LHCN-M2 (cell line): ENCODE results near the gene ZNF426. TPM values are rescaled to one million over a fixed set of nuclear protein-coding genes. Genes with fewer than 3 reads are reported as not detected.
"Not testable (repeated sequence)": the region's sequence is repeated elsewhere in the genome, so short reads cannot be mapped to it uniquely, and the experiment has no call there.

Experiments
- DNase-seq: peaks from one replicate; pipeline ENCODE4 v3.0.0-alpha.2; 2012; ENCODE audit warnings: low read depth
- polyA plus RNA-seq: library from polyadenylated mRNA; unstranded; fragments of >200 nt; gene quantifications from one replicate; pipeline ENCODE4 v1.2.1, GENCODE V29; 2012; ENCODE audit warnings: missing spikeins
- total RNA-seq: library from RNA; depleted of rRNA; stranded (reverse); fragments of >200 nt; gene quantifications from 2 replicates; pipeline ENCODE4 v1.2.3, GENCODE V29; 2014; rRNA removed

ZNF426 gene
- 10.3 and 13.9 TPM in 2 replicates for total RNA-seq
- 3.8 TPM for polyA plus RNA-seq

- DNase-seq: peak; percentile 89
These were observed at the start of gene ZNF426 for GRCh38 chr19:9538183-9539058. Gene ZNF426, minus strand, starts transcription at chr19:9538645. Its CDS starts 2,413 bp downstream, at chr19:9536232.

GRCh38 chr19:9586764-9587163 lies 48.3 kb upstream of the ZNF426 start:
- DNase-seq: peak; percentile 53

DNA sequence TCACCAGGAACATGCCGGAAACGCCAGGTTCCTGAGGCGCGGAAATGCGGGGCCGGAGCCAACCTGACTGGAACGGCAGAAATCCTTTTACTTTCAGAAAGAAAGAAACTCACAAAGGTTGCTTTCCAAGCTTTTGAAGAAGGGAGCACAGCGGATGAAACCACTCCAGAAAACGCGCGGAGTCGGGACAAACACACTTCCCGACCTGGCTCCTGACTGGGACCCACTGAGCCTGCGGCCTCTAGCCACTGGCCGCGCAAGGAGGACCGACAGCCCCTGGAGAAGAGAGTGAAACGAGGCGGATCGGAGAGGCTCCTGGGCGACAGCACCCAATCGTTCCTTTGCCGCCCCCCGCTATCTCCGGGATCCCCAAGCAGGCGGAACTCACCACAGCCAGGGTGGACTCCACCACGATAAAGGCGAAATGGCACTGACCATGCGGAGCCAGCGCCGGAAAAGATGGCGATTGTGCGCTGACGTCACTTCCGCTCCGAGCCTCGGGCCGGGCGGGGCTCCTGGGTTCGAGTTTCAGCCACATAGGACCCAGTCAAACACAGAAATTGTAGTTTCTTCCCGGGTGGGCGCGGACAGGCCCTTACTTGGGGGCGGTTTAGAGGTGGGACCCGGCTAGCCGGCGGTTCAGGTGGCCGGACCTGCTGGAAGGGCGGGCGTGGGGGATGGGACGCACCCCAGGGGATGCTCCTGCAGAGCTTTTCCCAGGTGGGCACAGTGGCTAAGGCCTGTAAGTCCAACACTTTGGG lies 45.8 kb upstream of the ZNF426 start, which contains the start of gene ZNF121:
Gene ZNF121 (minus strand): TSS at position 432 of the 761 bp plus-strand sequence. CDS start 16,407 bp downstream, outside the sequence.
- DNase-seq: peak; percentile 76

GRCh38 chr19:9582081-9582725 lies 43.8 kb upstream of the ZNF426 start:
- DNase-seq: not testable (repeated sequence)

GRCh38 chr19:9580728-9581127 lies 42.3 kb upstream of the ZNF426 start:
- DNase-seq: no peak

GRCh38 chr19:9570255-9570654 lies 31.8 kb upstream of the ZNF426 start:
- no peak for DNase-seq

DNA sequence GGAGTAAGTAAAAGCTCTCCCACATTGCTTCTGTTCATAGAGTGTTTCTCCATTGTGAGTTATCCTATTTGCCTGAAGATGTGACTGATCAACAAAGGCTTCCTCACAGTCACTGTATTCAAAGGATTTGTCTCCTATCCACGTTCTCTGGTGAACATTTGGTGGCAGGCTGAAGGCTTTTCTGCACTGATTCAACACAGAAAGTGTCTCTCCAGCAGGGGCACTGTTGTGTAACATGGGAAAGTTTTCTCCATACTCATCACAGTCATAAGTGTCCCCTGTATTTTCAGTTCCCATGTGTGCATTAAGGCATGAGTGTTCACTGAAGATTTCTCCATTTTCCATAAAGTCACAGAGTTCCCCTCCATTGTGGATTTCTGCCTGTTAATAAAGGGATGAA lies 28.3 kb upstream of the ZNF426 start:
- DNase-seq: no peak

- peak; percentile 14 for DNase-seq
These were observed 27.7 kb upstream of the ZNF426 start for GRCh38 chr19:9565900-9566705.

DNA sequence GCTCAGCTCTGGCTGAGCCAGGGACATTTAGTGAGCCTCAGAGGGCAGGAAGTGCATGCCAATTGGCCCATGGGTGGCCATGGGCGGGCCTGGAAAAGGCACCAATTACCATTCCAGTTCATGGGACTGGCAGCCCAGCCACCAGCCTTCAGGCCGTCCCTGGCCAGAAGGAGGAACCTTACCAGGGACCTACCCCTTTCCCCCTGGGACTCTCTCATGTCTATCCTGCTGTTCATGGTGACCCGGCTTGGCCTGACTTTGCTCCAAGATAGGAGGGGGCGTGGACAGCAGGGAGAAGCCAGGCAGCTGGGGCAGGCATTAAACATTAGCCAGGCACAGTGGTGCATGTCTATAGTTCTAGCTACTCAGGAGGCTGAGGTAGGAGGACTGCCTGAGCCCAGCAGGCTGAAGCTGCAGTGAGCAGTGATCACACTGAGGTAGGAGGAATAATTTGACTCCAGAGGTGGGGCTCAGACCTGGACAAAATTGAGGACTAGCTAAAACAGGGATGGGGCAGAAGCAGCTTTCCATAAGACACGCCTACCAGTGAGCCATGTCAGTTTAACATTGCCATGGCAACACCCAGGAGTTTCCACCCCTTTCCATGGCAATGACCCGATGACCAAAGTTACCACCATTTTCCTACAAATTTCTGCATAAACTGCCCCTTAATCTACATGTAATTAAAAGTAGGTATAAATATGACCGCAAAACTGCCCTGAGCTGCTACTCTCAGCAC lies 14.3 kb upstream of the ZNF426 start:
- DNase-seq: no peak

DNA sequence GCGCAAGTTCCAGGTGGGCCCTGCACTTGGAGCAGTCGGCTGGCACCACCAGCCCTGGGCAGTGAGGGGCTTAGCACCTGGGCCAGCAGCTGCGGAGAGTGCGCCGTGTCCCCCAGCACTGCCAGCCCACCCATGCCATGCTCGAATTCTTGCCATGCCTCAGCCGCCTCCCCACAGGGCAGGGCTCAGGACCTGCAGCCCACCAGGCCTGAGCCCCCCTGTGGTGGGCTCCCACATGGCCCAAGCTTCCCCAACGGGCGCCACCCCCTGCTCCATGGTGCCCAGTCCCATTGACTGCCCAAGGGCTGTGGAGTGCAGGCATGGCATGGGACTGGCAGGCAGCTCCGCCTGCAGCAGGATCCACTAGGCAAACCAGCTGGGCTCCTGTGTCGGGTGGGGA lies 9.4 kb upstream of the ZNF426 start:
- DNase-seq: no peak

- DNase-seq: not testable (repeated sequence)
These were observed 2.8 kb upstream of the ZNF426 start for GRCh38 chr19:9541281-9541680.

DNA sequence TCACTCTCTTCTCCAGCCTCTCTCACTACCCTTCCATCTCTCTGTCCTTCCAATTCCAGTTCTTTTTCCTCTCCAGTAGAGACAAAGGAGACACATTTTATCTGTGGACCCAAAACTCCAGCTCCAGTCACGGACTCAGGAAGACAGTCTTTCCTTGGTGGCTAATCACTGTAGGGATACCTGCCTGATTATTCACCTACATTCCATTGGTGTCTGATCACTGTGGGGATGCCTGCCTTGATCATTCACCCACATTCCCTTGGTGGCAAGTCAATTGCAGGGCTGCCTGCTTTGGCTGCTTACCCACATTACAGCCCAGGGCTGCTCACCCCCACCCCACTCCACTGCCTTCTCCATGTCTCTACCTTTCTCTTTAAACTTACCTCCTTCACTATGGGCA lies 1.5 kb upstream of the ZNF426 start:
- DNase-seq: not testable (repeated sequence)

GRCh38 chr19:9539201-9539600 lies 756 bp upstream of the ZNF426 start:
- not testable (repeated sequence) for DNase-seq

DNA sequence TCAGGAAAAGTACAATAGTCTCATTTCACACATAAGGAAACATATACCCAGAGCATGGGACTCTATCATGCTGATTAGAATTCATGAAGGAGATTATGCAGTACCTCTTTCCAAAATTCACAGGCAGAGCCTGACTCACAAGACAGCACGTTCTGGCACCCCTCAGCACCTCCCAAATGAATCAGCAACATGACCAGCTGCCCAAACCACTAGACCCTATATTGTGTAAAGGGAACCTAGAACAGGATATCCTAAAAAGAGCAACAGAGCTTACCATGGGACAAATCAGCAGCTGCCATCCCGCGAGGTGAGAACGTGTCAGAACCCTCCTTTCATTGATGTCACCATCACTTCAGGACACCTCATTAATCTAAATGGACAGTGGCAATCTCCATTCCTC lies 2.5 kb downstream of the ZNF426 start:
- peak; percentile 56 for DNase-seq

DNA sequence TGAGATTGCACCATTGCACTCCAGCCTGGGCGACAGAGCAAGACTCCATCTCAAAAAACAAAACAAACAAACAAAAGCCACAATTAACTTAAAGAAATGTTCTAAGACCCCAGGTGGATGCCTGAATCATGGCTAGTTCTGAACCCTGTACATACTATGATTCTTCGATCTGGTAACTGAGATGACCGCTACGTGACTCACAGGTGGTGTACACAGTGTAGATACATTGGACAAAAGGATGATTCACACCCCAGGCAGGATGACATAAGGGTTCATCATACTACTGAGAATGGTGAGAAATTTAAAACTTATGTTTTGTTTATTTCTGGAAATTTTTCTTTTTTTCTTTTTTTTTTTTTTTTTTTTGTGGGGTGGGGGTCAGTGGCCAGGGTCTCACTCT lies 6.5 kb downstream of the ZNF426 start:
- peak; percentile 66 for DNase-seq

DNA sequence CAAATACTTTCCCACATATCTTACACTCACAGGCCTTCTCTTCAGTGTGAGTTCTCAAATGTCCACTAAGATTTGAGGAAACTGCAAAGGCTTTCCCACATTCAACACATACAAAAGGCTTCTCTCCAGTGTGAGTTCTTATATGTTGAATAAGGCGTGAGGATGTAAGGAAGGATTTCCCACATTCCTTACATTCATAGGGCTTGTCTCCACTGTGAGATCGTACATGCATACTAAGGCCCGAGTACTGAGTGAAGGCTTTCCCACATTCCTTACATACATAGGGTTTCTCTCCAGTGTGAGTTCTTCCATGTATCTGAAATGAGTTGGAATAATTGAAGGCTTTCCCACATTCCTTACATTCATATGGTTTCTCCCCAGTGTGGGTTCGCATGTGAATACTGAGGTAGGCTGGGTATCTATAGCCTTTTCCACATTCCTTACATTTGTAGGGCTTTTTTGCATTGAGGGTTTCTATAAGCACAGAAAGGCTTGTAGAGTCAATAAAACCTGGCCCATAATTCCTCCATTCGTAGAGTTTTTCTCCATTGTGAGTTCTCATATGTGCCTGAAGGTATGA lies 9.6 kb downstream of the ZNF426 start:
- peak; percentile 14 for DNase-seq

- no peak for DNase-seq
These were observed 14.5 kb downstream of the ZNF426 start for GRCh38 chr19:9523885-9524474.

GRCh38 chr19:9507285-9507684 lies 31.2 kb downstream of the ZNF426 start:
- DNase-seq: no peak

GRCh38 chr19:9500796-9501195 lies 37.6 kb downstream of the ZNF426 start:
- no peak for DNase-seq
